Neural progenitor cell (in vitro differentiated cells): ENCODE data around the gene RARRES2.

Experiments used
- EZH2phosphoT487 ChIP-seq: fragments of 200-600 bp; sonication (generic); IDR thresholded peaks from 2 replicates; pipeline ENCODE4 v1.6.1; 2017; ENCODE audit warnings: antibody characterized with exemption
- TF ChIP-seq, protein P1 (sequence below): fragments of 200-600 bp; sonication (generic); IDR thresholded peaks from 2 replicates; pipeline ENCODE4 v1.5.1; 2017; ENCODE audit warnings: antibody characterized with exemption, mild to moderate bottlenecking

DNA sequence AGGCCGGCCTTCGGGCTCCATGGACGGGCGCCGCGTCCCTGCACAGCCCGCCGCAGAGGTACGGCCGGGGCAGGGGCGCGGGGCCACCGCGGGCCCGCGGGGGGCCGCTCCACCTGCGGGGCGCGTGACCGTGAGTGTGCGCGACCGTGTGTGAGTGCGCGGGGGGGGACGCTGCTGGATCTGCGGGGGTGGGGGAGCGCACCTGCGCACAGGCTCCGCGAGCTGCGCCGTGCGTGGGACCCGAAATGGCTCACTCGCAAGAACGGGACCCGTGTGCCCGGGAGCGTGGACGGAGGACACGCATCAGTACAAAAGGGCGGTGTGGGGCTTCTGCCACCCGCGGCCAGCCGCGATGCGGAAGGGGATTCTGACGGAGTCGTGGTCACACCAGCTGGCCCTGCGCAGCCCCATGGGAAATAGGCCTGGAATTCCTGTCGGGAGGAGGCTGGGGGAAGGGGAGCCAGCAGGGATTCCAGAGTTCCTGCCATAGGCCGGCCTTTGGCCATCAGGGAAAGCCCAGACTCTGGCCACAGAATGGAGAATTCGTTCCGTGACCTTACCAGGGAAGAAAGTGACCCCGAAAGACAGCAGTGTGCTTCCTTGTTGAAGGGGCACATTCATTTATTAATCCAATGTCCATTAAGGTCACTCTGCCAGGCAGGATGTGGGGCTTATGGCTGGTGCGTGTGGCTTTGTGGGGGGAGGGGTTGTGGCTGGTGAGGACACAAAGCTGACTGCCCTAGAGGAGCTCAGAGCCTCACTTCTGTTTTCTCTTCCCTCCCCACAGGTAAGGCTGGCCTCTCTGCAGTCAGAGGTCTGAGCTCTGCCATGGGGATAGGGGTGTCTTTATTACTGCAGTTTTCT lies 27.7 kb upstream of the RARRES2 start:
- no peak for TF ChIP-seq EZH2phosphoT487
- TF ChIP-seq, protein P1, sequence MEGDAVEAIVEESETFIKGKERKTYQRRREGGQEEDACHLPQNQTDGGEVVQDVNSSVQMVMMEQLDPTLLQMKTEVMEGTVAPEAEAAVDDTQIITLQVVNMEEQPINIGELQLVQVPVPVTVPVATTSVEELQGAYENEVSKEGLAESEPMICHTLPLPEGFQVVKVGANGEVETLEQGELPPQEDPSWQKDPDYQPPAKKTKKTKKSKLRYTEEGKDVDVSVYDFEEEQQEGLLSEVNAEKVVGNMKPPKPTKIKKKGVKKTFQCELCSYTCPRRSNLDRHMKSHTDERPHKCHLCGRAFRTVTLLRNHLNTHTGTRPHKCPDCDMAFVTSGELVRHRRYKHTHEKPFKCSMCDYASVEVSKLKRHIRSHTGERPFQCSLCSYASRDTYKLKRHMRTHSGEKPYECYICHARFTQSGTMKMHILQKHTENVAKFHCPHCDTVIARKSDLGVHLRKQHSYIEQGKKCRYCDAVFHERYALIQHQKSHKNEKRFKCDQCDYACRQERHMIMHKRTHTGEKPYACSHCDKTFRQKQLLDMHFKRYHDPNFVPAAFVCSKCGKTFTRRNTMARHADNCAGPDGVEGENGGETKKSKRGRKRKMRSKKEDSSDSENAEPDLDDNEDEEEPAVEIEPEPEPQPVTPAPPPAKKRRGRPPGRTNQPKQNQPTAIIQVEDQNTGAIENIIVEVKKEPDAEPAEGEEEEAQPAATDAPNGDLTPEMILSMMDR: no peak
